GM19035 (cell line): Measurements from ENCODE around the gene SH2D4B.

Source experiments
- ATAC-seq: cut with Tn5 transposase; IDR thresholded peaks from one replicate; pipeline ENCODE4 v1.9.1; 2021; ENCODE audit not compliant: unreplicated experiment

The SH2D4B gene

GRCh38 chr10:80585812-80586211, 48.1 kb downstream of the SH2D4B start:
- ATAC-seq = no peak

- ATAC-seq = no peak
Measured at GRCh38 chr10:80588546-80588945, 50.8 kb downstream of the SH2D4B start.

- ATAC-seq = peak; percentile 89
Measured at GRCh38 chr10:80589726-80590373, 52.1 kb downstream of the SH2D4B start.

GRCh38 chr10:80590585-80591125, 53.0 kb downstream of the SH2D4B start:
- ATAC-seq = no peak

GRCh38 chr10:80596391-80597257, 58.9 kb downstream of the SH2D4B start:
- peak; percentile 53 for ATAC-seq

- ATAC-seq = peak; percentile 59
Measured at GRCh38 chr10:80598084-80598798, 60.5 kb downstream of the SH2D4B start.

- ATAC-seq = no peak
Measured at GRCh38 chr10:80598951-80599350, 61.2 kb downstream of the SH2D4B start.

- peak; percentile 71 for ATAC-seq
Measured at GRCh38 chr10:80599424-80599847, 61.7 kb downstream of the SH2D4B start.

GRCh38 chr10:80600256-80600655, 62.6 kb downstream of the SH2D4B start:
- ATAC-seq = no peak

- ATAC-seq = no peak
Measured at GRCh38 chr10:80602881-80603280, 65.2 kb downstream of the SH2D4B start.

GRCh38 chr10:80603516-80603915, 65.8 kb downstream of the SH2D4B start:
- ATAC-seq = no peak

- ATAC-seq = no peak
Measured at GRCh38 chr10:80608706-80609105, 71.0 kb downstream of the SH2D4B start.

- no peak for ATAC-seq
Measured at GRCh38 chr10:80609331-80609730, 71.6 kb downstream of the SH2D4B start.

- no peak for ATAC-seq
Measured at GRCh38 chr10:80611481-80612185, 73.9 kb downstream of the SH2D4B start.

GRCh38 chr10:80612261-80612660, 74.6 kb downstream of the SH2D4B start:
- ATAC-seq = no peak

- ATAC-seq = no peak
Measured at GRCh38 chr10:80613466-80614170, 75.9 kb downstream of the SH2D4B start.

- ATAC-seq = no peak
Measured at GRCh38 chr10:80614576-80615416, 77.1 kb downstream of the SH2D4B start.

- ATAC-seq = no peak
Measured at GRCh38 chr10:80617807-80618206, 80.1 kb downstream of the SH2D4B start.

GRCh38 chr10:80619036-80619435, 81.3 kb downstream of the SH2D4B start:
- no peak for ATAC-seq
